Hepatocyte (in vitro differentiated cells): ENCODE results near the gene TAF1A.

ENCODE experiments used
- CTCF ChIP-seq: fragments of 200-600 bp; sonication (generic); IDR thresholded peaks from 2 replicates; pipeline ENCODE4 v1.5.1; 2016; ENCODE audit warnings: antibody characterized with exemption, mild to moderate bottlenecking; ENCODE audit not compliant: poor library complexity
- EZH2 ChIP-seq: fragments of 200-600 bp; sonication (generic); IDR thresholded peaks from 2 replicates; pipeline ENCODE4 v1.6.1; 2016; ENCODE audit warnings: antibody characterized with exemption, mild to moderate bottlenecking, borderline replicate concordance
- EZH2phosphoT487 ChIP-seq: fragments of 200-600 bp; sonication (generic); IDR thresholded peaks from one replicate; pipeline ENCODE4 v1.6.1; 2018; ENCODE audit warnings: antibody characterized with exemption, mild to moderate bottlenecking, low read depth, moderate library complexity; ENCODE audit not compliant: unreplicated experiment, severe bottlenecking

DNA sequence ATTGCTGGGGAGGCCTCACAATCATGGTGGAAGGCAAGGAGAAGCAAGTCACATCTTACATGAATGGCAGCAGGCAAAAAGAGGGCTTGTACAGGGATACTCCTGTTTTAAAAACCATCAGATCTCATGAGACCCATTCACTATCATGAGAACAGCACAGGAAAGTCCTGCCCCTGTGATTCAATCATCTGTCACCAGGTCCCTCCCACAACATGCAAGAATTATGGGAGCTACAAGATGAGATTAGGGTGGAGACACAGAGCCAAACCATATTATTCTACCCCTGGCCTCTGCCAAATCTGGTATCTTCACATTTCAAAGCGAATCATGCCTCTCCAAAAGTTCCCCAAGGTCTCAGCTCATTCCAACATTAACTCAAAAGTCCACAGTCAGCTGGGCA, 17.0 kb upstream of the TAF1A start:
- TF ChIP-seq CTCF: no peak
- TF ChIP-seq EZH2: no peak
- no peak for TF ChIP-seq EZH2phosphoT487
